H1 (cell line): ENCODE measurements around the gene OR10P1. TPM values are rescaled to one million over a fixed set of nuclear protein-coding genes. Genes with fewer than 3 reads are reported as not detected.

Experiments used
- EZH2 ChIP-seq: fragments of 200-600 bp; sonication (generic); IDR thresholded peaks from 2 replicates; pipeline ENCODE4 v1.7.1; 2012; ENCODE audit warnings: low read depth, mild to moderate bottlenecking, moderate library complexity, low read length, inconsistent platforms; ENCODE audit not compliant: severe bottlenecking
- TAF7 ChIP-seq: optimal IDR thresholded peaks from 2 replicates; pipeline ENCODE3; 2011; ENCODE audit warnings: low read depth, mild to moderate bottlenecking, inconsistent platforms, low read length, moderate library complexity, borderline replicate concordance
- polyA plus RNA-seq, 7 experiments: library from polyadenylated mRNA; depleted of rRNA in 3 of 7; stranded (reverse) in 5 of 7; unstranded in 2 of 7; fragments of >200 nt in 5 of 7; fragments of 200-250 nt in 2 of 7; gene quantifications; 1 replicate in 5 of 7; 2 replicates in 1 of 7; 4 replicates in 1 of 7; pipeline versions ENCODE4 v1.2.1 to v1.2.3, GENCODE V29; 2011 to 2013; ENCODE audit warnings: missing spikeins in 2 of 7, mixed read lengths in 2 of 7
- total RNA-seq: library from RNA; stranded (reverse); fragmentation: NEBNext Ultra II Directional; extraction: Animal tissue kit (Norgen Biotek cat#: 25700); gene quantifications from 2 replicates; pipeline ENCODE4 v1.2.1, GENCODE V29; 2021

OR10P1 gene
- total and polyA plus RNA-seq, 2 of the 8 experiments (the other 6 are each of a cell fraction or from before 2014, with no cell fraction given) = not detected

GRCh38 chr12:55624056-55624455 is 12.6 kb upstream of the OR10P1 start (continued):
- TF ChIP-seq EZH2 = no peak
- TF ChIP-seq TAF7 = no peak
- TF ChIP-seq, all 59 proteins: peak for 0
